Ureter (tissue), 1 donor: ENCODE results near the gene CTIF. TPM values are rescaled to one million over a fixed set of nuclear protein-coding genes. Genes with fewer than 3 reads are reported as not detected.

Source experiments
- DNase-seq: peaks from one replicate; pipeline ENCODE4 v3.0.0-alpha.2; 2020; ENCODE audit warnings: low spot score
- total RNA-seq: library from RNA; stranded (reverse); gene quantifications from one replicate; pipeline ENCODE4 v1.2.4, GENCODE V29; 2023
- donor health status: DM: yes; HTN: yes; CAD: no.

CTIF gene
- total RNA-seq, 1 donor from 2014 or later, result 62.3 TPM

DNA sequence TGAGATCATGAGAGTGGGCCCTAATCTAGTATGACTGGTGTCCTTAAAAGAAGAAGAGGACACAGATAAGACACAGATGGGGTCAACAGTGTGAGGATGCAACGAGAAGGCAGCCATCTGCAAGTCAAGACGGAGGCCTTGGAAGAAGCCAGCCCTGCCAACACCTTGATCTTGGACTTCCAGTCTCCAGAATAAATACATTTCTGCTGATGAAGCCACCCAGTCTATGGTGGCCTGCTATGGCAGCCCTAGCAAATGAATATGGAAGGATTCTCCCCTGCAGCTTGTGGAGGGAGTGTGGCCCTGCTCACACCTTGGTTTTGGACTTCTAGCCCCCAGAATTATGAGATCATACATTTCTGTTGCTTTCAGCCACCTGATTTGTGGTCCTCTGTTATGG is 12.3 kb downstream of the CTIF start:
- DNase-seq, result no peak

DNA sequence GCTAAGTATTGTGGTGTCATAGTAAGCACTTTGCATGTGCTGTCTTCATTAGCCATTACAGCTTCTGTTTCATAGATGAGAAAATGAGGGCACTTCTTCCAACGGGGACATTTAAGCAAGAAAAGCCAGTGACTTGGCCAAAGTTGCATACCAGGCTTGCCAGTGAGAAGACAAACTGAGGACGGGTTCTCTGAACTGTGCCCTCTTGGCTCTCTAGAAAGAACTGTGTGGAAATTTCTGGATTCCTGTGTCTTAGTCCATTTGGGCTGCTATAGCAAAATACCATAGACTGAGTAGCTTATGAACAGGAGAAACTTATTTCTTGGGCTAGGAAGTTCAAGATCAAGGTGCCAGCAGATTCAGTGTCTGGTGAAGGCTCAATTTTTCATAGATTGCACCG is 13.3 kb downstream of the CTIF start:
- no peak for DNase-seq

DNA sequence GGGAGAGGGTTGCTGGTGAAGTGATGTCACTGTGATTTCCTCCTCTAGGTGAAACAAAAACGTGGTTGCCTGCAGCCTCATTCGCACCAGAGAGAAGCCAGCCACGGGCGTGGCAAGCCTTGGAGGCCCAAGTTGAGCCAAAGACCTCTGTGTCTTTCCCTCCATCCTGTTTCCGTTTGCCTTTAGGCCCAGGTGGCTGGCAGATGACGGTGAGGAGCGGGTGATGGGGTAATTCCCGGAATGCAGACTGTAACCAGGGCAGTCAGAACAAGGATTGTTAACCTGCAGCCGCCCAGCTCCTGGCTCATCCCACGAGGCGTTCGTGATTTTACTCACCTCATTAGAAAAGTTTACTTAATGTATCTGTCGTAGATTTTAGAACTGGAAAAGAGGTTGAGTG is 14.4 kb downstream of the CTIF start:
- DNase-seq, result no peak

DNA sequence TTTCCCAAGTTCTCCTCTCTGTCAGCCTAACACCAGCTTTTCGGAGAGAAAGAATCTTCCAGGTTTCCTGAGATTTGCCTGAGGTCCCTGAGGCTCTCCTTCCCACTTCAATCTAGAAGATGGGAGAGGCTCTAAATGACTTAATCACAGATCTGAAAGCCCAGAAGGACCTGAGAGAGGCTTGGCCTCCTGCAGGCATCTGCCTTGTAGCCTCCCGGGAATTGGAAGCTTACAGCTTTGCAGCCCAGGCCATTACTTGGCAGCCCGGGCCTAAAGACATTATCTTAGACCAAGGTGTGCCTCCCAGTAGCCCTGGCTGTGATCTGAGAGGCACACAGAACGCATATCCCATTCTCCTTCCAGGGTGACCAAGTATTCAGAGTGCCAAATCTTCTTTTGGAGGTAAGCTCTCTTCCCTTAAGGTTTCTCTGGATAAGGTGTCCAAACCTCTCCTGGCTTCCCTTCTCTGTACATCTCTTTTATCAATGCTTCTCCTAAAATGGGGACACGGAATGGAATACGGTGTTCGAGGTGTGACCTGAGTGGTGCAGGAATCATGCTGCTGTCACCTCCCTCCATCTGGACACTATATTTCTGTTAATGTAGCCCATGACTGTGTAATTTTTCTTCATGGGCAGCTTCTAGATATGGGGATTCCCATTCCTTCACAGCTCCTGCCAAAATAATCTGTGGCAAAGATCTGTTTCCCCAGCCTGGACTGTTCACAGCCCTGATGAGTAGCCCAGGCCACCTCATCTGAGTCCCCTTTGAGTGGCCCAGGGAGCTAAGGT is 16.0 kb downstream of the CTIF start:
- no peak for DNase-seq

DNA sequence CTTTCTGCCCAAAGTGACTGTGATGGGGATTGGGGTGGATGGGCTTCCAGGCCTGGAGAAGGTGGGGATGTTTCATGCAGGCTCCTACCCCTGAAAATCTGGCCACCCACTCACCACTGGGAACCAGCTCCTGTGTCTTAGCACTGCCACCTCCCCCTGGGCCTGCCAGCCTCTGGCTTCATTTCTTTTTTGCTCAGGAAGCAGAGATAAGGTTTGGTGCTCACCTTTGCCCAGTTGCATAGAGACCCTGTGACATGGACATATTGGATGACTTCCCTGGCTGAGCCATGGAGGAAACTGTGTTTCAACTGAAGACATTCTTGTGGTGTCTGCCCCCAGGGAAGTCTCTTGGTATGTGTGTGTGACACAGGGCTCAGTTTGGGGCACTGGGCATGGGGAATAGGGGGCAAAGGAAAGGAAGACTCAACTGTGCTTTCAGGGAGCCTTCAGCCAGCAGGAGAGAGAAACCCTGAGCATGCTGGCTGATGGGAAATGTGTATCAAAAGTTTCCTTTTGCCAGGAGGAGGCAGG is 16.7 kb downstream of the CTIF start:
- no peak for DNase-seq

DNA sequence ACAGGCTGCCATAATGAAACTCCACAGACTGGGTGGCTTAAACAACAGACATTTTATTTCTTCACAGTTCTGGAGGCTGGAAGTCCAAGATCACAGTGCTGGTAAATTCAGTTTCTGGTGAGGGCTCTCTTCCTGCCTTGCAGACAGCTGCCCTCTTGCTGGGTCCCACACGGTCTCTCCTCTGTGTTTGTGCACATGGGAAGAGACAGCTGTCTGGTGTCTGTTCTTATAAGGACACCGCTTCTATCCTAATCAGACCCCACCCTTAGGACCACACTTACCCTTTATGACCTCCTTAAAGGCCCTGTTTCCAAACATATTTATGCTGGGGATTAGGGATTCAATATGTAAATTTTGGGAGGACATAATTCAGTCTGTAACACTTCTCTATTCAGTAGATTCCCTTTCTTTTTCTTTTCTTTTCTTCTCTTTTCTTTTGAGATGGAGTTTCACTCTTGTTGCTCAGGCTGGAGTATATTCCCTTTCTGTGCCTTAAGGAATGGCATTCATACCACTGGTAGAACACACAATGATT is 18.9 kb downstream of the CTIF start:
- DNase-seq, result no peak

DNA sequence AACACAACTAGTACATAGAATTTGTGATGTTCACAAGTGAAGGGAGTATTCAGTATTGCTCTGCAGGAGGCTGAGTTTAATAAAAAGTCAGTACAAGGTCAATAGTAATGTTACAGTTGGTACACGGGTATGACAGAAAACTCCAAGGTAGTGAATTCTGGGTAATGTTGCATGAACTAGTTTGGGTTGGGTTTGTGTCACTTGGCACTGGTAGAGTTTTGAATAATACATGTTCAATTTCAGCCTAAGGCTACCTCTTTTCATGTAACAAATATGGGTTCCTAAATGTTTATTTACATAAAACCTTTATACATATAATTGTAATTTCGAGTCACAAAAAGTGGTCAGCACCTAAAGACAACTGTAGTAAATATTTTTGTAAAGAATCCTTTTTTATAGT is 19.4 kb downstream of the CTIF start:
- no peak for DNase-seq

DNA sequence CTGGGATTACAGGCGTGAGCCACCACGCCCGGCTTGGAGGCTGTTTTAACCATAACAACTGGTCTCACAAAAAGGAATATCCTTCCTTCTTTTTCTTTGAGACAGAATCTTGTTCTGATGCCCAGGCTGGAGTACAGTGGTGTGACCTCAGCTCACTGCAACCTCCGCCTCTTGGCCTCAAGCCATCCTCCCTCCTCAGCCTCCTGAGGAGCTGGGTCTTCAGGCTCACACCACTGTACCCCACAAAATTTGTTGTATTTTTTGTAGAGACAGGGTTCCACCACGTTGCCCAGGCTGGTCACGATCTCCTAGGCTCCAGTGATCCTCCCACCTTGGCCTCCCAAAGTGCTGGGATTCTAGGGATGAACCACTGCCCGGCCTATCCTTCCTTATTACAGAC is 21.7 kb downstream of the CTIF start:
- no peak for DNase-seq

DNA sequence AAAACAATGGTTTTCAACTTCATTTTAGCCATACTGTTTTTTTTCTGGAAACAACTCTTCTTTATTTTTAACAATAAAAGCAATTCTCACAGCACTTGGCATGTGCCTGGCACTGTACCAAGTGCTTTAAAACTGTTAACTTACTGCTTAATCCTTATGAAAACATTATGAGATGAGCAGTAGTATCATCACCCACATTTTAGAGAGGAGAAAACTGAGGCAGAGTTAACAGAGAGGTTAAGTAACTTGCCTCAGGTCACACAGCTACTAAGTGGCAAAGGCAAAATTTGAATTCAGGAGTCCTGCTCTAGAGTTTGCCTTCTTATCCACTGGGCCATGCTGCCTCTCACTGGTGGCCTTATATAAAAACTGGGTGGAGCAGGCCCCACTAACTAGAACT is 23.2 kb downstream of the CTIF start:
- DNase-seq, result no peak

DNA sequence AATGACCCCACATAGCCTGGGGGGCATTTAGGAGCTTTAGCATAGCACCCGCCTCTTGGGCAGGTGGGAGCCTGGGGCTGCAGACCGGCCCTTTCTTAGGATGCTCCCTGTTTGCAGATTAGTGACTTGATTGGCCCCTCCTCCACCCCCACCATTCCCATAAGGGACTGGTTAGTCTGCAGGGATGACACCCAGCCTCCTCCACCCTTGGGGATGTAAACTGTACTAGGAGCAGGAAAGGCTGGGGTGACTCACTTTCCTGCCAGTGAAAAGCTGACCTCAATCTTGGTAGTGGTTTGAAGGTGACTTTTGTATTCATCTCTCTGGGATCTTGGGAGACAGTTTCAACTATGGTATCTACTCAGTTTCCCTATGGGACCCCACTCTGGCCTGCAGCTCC is 24.2 kb downstream of the CTIF start:
- DNase-seq, result no peak

DNA sequence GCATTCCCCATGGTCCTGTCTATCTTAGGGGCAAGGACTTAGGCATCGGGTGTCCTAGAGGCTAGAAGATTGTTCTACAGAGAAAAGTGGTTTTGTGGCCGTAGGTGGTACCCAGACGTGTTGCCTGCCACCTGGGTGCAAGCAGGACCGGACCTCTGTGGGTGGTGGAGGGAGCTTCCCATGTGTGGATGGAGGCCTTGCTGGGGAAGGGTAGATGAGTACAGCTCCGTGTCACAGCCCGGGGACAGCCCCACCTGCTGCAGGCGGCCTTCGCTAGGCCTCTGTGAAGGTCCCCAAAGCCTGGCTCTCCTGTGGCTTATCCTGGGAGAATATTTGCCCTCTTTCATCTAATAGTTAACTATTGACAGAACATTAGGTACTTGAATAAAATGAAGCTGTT is 25.3 kb downstream of the CTIF start:
- no peak for DNase-seq

DNA sequence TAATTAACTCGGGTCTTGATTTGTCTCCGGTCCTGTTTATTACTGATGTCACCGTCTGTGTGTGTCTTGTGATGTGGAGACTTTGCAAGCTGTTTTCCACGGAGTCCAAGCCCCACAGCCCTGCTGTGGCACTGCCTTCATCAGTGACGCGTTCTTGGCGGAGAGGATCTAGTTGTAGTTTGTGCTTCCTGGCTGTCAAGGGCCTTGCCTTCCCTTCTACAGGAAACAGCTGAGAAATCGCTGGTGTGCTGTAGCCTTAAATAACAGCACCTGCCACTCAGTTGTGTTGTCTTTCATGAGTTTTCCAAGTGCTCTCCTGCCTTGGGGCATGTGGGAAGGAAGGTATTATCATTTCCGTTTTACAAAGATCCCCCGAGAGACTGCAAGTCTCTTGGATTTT is 26.3 kb downstream of the CTIF start:
- no peak for DNase-seq

DNA sequence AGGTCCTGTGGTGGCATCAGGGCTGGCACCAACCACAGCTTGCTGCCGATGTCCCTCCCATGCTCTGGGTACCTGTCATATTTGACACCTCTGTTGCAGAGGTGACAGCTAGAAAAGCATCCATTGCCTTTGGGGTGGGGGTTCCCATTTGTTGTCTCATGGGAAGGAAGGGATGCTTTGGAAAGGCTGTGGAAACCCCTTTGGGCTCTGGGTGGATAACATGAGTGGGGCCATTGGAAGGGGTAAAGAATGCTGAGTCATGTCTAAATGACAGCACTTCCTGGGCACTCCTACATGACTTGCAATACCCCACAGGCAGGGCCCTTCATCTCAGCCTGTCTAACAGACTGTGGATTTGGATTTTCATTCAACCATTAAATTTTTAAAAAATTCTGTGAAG is 27.8 kb downstream of the CTIF start:
- no peak for DNase-seq

DNA sequence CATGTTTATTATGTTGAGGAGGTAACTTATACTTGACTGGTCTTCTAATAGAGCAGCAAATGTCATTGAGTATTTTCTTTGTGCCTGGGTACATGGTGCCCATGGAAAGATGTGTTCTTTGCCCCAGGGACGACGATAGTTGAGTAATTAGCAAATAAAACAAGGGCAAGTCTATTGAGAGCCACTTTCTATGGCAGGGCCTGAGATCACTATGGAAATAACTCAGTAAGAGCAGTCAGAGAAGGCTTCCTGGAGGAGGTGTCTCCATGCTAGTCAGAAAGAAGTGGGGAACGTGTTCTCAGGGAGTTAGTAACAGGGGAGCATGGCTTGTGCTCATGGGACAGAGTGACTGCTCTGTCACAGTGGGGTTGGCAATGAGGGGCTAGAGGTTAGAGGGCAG is 28.6 kb downstream of the CTIF start:
- DNase-seq, result no peak

DNA sequence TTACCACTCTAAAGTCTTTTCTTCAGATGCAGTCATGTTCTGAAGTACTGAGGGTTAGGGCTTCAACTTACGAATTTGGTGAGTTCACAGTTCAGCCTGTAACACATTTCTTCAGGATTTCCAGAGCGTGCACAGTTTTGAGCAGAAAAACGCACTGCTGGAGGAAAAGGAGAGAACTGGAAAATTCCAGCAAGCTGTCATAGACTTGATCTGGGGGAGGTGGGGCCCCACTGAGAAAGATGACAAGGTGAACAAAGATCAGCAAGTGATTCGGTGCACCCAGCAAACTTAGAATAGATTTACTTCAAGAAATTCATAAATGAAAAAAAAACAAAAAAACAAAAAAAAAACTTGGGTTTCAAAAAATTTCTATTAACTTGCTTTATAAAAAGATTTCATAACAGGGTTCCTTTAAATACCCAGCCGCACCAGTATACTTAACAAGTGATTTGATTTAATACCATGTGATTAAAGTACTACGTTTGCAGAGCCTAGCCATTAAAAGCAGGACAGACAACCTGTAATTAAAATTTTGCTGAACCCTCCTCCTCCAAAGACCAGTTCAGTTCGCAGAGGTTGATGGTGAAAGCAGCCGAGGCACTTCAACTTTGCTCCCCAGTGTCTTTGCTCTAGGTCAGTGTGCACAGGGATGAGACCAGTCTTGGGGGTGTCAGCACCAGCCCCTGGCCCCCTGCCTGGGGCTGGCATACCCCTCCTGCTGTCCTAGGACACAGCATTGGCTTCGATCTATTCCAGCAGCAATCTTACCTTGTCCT is 30.5 kb downstream of the CTIF start:
- no peak for DNase-seq

DNA sequence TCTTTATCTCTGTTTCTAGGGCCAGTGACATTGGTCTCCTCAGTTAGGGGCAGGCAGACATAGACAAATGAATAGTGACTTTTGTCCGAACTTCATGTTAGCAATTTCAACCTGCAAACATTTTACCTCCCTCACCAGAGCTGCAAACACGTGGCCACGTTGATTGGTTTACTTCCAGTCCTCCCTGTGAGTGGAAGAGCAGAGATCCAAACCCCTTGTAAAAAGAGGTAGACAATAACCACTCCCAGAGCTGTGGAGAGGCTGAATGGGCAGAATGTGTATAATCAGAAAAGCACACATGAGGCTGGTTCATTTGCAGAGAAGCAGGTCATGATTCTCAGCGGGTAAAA is 31.1 kb downstream of the CTIF start:
- DNase-seq, result no peak

DNA sequence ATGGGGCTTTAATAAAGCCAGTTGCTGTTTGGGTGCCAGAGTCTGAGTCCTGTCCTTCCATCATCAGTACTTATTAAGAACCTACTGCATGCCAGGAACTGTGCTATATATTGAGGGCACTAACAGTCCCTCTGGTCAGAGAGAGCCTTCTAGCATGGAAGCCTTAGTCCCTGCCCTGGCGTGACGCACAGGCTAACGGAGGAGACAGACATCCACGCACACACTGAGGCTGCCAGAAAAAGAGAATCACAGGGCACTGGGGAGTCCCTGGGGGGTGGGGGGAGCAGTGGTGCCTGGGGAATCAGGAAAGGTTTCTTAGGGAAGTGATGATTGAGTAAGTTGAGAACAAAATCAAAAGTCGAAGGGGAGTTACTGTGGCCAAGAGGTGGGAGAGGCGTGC is 31.5 kb downstream of the CTIF start:
- no peak for DNase-seq

DNA sequence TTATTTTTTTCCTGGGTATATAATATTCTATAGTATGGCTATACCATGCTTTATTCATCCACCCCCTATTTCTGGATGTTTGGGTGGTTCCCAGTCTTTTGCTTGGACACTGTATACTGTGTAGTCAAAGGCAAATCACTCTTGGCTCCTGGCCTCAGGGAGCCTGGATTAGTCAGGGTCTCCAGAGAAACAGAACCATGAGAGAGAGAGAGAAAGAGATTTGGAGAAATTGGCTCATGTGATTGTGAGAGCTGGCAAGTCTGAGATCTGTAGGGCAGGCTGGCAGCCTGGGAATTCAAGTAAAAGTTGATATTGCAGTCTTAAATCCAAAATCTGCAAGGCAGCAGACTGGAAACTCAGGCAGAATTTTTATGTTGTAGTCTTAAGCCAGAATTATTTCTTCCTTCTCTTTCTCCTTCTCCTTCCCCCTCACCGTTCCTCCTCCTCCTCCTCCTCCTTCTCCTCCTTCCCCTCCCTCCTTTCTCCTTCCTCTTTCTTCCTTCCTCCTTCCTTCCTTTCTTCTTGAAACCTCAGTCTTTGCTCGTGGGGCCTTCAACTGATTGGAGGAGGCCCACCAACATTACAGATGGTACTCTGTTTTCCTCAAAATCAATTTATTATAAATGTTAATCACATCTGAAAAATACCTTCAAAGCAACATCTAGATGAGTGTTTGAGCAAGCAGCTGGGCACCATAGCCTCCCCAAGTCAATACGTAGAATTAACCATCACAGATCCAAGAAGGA is 33.0 kb downstream of the CTIF start:
- no peak for DNase-seq

DNA sequence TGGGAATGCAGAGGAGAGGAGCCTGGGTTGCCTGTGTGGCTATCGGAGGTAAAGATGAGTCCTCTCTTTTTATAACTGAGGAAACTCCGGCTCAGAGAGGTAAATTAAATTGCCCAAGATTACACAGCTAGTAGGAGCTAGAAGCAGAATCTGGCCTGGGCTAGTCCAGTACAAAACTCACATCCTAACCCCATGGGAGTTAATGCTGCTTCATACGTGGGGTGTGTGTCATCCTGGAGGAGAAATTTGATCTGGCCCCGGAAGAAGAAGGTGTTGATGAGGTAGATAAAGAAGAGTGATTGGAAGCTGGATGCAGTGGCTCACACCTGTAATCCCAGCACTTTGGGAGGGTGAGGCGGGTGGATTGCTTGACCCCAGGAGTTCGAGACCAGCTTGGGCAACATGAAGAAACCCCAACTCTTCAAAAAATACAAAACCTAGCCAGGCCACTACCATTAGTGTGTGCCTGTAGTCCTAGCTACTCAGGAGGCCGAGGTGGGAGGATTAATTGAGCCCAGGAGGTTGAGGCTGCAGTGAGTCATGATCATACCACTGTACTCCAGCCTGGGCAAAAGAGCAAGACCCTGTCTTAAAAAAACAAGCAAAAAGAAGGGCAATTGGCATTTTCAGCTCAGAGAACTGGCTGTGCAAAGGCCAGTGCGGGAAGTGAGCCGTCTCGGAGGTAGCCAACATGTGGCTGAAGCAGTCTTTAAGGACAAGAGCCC is 33.7 kb downstream of the CTIF start:
- no peak for DNase-seq

DNA sequence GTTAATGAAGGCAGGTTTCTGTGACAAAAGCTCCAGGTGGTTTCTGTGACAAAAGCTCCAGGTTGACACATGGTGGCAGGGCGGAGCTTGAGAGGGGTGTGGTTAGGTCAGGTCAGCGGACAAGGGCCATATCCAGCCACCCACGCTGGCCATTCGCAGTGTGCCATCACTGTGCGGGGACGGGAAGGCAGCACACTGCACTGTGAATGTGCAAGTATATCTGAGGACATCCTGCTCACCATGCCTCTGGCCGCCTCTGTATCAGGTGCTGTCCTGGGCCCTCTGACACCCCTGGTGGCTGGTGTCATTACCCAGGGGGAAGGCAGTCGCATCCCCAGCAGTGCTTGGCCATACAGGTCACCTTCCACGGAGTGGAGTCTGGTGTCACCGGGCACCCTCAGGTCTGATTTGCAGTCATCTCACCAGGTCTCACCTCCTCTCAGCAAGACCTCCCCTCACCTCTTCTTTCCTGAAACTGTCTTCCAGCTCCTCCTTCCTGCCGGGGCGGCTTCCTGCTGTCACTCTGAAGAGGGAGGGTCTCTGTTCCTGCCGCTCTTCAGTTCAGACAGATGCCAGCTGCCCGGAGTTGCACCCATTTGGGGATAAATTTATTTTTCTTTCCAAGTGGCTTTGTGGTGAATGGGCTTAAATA is 34.9 kb downstream of the CTIF start:
- DNase-seq, result no peak

DNA sequence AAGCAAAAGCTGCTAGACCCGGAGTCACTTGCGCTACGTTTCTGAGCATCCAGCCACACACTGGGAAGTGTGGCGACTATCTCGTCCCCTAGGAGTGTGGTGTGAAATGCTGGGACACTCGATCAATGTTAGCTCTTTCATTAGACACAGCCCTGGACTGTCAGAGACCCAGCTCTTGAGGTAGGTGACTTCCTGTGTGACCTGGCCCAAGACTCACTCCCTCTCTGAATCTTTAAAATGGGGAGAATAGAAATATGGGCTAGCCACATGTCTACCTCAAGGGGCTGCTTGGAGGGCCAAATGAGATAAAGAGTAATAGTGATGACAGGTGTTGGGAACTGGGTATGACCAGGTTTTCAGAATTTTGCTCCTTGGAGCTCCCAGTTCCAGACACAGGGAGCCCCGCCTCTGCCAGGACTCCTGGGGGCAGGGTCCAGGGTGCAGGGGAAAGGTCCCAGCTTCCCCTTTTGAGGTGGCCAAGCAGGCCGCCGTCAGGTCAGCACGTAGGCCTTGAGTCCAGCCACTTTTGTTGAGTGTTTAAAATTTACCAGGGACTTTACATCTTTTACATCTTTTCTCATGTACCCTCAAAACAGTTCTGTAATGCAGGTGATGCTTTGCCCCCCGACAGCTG is 36.0 kb downstream of the CTIF start:
- no peak for DNase-seq
